Suprapubic skin (tissue), 4 donors: ENCODE results near the gene PLEKHG4B. TPM values are rescaled to one million over a fixed set of nuclear protein-coding genes. Genes with fewer than 3 reads are reported as not detected.

Experiments
- DNase-seq, 2 donors: peaks; one replicate each; pipeline ENCODE4 v3.0.0-alpha.2; 2019; ENCODE audit warnings: low spot score in 2 of 2
- H3K27ac ChIP-seq: fragments of 200-600 bp; sonication (generic); one replicate; pipeline ENCODE4 v1.5.1; 2019
- H3K27me3 ChIP-seq: fragments of 200-600 bp; sonication (generic); one replicate; pipeline ENCODE4 v1.5.1; 2019
- H3K36me3 ChIP-seq: fragments of 200-600 bp; sonication (generic); one replicate; pipeline ENCODE4 v1.5.1; 2019
- H3K4me1 ChIP-seq: fragments of 200-600 bp; sonication (generic); one replicate; pipeline ENCODE4 v1.5.1; 2019
- H3K4me3 ChIP-seq: fragments of 200-600 bp; sonication (generic); one replicate; pipeline ENCODE4 v1.5.1; 2019; ENCODE audit warnings: mild to moderate bottlenecking
- H3K9me3 ChIP-seq: fragments of 200-600 bp; sonication (generic); one replicate; pipeline ENCODE4 v1.5.1; 2019
- CTCF ChIP-seq, 2 donors: fragments of 200-600 bp in 1 of 2; fragments of 450-650 bp in 1 of 2; sonication (generic) in 1 of 2; IDR thresholded peaks; one replicate each; pipeline ENCODE4 v1.5.1; 2016 to 2019; ENCODE audit warnings: antibody characterized with exemption in 2 of 2, mild to moderate bottlenecking in 1 of 2, moderate library complexity in 1 of 2
- EP300 ChIP-seq: sonication (generic); formaldehyde crosslinking; IDR thresholded peaks from one replicate; pipeline ENCODE4 v1.6.1; 2017; ENCODE audit warnings: antibody characterized with exemption
- POLR2A ChIP-seq, 2 donors: fragments of 450-650 bp; IDR thresholded peaks; one replicate each; pipeline ENCODE4 v1.6.1; 2017; ENCODE audit warnings: antibody characterized with exemption in 2 of 2, mild to moderate bottlenecking in 2 of 2, moderate library complexity in 2 of 2
- POLR2AphosphoS5 ChIP-seq, 3 donors: sonication (generic); formaldehyde crosslinking; IDR thresholded peaks; one replicate each; pipeline ENCODE4 v1.6.1; 2017; ENCODE audit warnings: antibody characterized with exemption in 3 of 3
- WGBS: methylation state at CpG from one replicate; pipeline ENCODE4 v1.1.5; 2018; 5-methylcytosine and 5-hydroxymethylcytosine counted together
- total RNA-seq, 4 donors: library from RNA; depleted of rRNA; stranded (reverse); fragments of >200 nt; gene quantifications; one replicate each; pipeline ENCODE4 v1.1.0, GENCODE V29; 2016

Gene PLEKHG4B
- total RNA-seq, 4 donors from 2014 or later = 0.45 to 2.4 (median 1.2) TPM

DNA sequence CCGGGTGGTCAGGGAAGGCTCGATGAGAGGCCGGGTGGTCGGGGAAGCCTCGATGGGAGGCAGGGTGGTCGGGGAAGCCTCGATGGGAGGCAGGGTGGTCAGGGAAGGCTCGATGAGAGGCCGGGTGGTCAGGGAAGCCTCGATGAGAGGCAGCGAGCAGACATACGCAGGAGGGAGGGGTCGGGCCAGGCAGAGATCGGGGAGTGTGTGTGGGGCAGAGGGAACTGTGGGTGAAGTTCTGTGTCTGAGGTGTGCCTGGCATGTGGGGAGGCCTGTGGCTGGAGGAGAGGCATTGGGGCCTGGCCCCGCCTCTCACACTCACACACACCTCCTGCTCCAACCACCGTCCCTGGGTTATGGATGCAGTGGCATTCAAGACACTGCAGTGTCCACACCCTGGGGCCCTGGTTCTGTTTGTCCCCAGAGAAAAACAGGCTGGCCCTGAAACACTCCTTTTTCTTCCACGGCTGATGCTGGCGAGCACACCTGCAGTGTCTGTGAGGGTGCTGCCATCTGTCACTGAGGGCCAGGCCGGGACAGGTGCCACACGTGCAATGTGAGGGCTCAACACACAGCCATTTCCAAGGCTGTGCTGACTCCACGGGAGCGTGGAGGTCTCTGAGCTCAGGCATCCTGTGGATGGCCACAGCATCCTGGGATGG lies 6.5 kb upstream of the PLEKHG4B start:
- Histone ChIP-seq H3K36me3 (no peaks in the 10 kb centered on the region), H3K9me3 (no peaks in the 10 kb centered on the region), H3K27me3 (peaks cover 31% of the 10 kb centered on the region), H3K27ac (no peak overlapping the region), H3K4me1 (no peaks in the 10 kb centered on the region), H3K4me3 (no peak overlapping the region)
- no peak for DNase-seq
- TF ChIP-seq EP300 (no peak), POLR2AphosphoS5 (IDR thresholded peaks at IDR 0.05) (no peak), CTCF (IDR thresholded peaks at IDR 0.05) (no peak), POLR2A (IDR thresholded peaks at IDR 0.05) (no peak)
- whole genome bisulfite sequencing = 89% methylated on average over 20 of the region's 22 CpGs

DNA sequence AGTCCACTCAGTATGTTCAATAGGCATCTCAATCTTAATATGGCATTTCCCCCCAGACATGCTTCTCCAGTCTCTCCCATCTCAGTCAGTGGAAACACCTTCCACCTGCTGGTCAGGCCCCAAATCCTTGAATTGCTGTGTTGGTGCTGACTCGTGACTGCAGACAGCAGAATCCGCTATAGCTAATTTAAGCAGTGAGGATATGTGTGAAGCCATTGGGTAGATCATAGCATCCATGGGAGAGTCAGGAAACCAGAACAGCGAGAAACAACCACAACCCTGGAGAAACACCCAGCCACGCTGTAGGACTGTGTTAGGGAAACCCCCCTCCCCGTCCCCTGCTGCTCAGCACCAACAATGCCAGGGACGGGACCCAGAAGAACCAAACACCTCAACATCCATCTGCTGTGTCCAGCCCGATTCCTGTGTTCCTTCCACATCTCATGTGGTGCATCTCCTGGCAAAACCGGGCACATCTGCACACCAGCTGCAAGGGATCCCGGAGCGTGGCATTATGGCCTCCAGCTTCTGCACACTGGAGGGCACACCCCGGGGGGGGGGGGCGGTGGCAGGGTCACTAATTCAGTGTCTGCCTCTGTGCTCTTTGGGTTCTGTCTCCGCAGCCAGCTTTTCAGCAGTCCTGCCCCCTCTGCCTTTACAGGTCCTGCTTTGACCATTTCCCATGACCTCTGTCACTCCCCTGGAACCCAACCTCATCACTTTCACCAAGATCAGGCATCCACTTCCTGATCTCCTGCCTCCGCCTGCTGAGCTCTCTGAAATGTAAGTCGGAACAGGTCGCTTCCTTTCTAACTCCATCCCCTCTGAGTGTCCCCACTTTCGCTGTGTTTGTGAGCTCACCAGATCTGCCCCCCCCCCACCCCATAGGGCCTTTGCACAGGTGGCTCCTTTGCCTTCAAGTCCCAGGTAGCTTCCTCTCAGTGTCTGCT lies 2.4 kb upstream of the PLEKHG4B start:
- H3K9me3 ChIP-seq = no peaks in the 10 kb centered on the region
- H3K27me3 ChIP-seq = peaks cover 56% of the 10 kb centered on the region
- H3K27ac ChIP-seq = no peak overlapping the region
- peaks cover 8% of the 10 kb centered on the region for H3K4me1 ChIP-seq
- 85% methylated on average over 16 of the region's 17 CpGs for WGBS
- H3K4me3 ChIP-seq = no peak overlapping the region
- TF ChIP-seq EP300 (no peak), POLR2AphosphoS5 (IDR thresholded peaks at IDR 0.05) (no peak)
- no peak for DNase-seq
- no peaks in the 10 kb centered on the region for H3K36me3 ChIP-seq

- Histone ChIP-seq H3K27me3 (peaks cover 68% of the 10 kb centered on the region), H3K4me1 (peaks cover 8% of the 10 kb centered on the region), H3K4me3 (no peak overlapping the region), H3K27ac (no peak overlapping the region), H3K9me3 (no peaks in the 10 kb centered on the region), H3K36me3 (no peaks in the 10 kb centered on the region)
- peak in 1 of 2 donors; percentile 78 for DNase-seq
- 52% methylated on average over 12 of the region's 18 CpGs for WGBS
- TF ChIP-seq POLR2AphosphoS5 (IDR thresholded peaks at IDR 0.05) = no peak
- no peak for TF ChIP-seq CTCF (IDR thresholded peaks at IDR 0.05)
- no peak for TF ChIP-seq POLR2A (IDR thresholded peaks at IDR 0.05)
- TF ChIP-seq EP300 = no peak
These were observed 1.1 kb upstream of the PLEKHG4B start for GRCh38 chr5:90590-91547.

DNA sequence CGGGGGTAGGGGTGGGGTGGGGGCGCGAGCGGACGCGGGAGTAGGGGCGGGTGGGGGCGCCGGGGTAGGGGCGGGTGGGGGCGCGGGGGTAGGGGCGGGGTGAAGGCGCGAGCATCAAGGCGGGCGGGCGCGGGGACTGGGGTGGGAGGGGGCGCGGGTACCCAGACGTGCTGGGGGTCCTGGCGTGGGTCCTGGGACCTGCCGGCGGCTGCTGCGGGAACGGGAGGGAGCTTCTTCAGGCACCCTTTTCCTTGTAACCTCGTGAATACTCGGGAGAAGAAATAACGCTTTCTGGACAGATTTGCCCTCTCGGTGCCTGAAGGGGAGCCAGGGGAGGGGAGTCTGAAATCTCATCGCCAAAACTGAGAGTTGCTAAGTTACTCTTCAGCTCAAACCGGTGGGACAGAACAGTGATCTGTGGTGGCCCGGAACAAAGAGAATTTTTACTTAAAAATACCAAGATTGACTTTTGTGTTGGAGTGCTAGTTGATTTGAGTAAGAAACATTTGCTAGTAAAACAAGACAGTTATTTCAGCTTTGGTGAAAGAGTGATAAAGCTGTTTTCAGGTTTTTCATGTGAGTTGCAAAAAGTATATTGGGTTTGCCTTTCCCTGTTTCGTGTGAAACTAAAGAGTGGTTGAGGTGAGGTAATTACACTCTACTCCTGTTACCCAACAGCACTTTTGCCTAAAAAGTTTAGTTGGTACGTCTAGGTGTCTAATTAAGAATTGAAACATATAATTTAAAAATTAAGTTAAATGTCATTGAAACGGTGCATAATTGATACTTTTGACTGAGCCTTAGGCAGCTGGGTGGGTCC lies 643 bp downstream of the PLEKHG4B start:
- peaks cover 72% of the 10 kb centered on the region for H3K27me3 ChIP-seq
- H3K9me3 ChIP-seq = no peaks in the 10 kb centered on the region
- H3K27ac ChIP-seq = no peak overlapping the region
- H3K4me3 ChIP-seq = peak overlapping the region; percentile 55
- no peaks in the 10 kb centered on the region for H3K36me3 ChIP-seq
- peaks cover 8% of the 10 kb centered on the region for H3K4me1 ChIP-seq
- DNase-seq = peak in 1 of 2 donors; percentile 54
- TF ChIP-seq EP300 (no peak), POLR2AphosphoS5 (IDR thresholded peaks at IDR 0.05) (no peak), POLR2A (IDR thresholded peaks at IDR 0.05) (no peak), CTCF (IDR thresholded peaks at IDR 0.05) (no peak)
- WGBS = 27% methylated on average over 10 of the region's 37 CpGs
